Lung (tissue), 12 donors: ENCODE data around the gene LMF2. TPM values are rescaled to one million over a fixed set of nuclear protein-coding genes. Genes with fewer than 3 reads are reported as not detected.

ENCODE experiments used
- ATAC-seq: fragments of 200-7000 bp; cut with Tn5 transposase; one replicate; pipeline ENCODE4 v1.9.1; 2020; ENCODE audit warnings: moderate number of reproducible peaks; ENCODE audit not compliant: insufficient read depth, low FRiP score
- DNase-seq, 3 donors: peaks; one replicate each; pipeline ENCODE4 v3.0.0-alpha.2; 2013 to 2017
- H3K27ac ChIP-seq, 2 donors: one replicate each; pipeline ENCODE4 v1.5.1; 2013; ENCODE audit warnings: mild to moderate bottlenecking in 2 of 2, moderate library complexity in 2 of 2, control low read depth in 1 of 2, inconsistent platforms in 1 of 2, low read depth in 1 of 2, low read length in 1 of 2
- H3K27me3 ChIP-seq, 3 donors: one replicate each; pipeline ENCODE4 v1.5.1; 2013; ENCODE audit warnings: low read length in 2 of 3; ENCODE audit not compliant: control insufficient read depth in 3 of 3, insufficient read depth in 3 of 3
- H3K36me3 ChIP-seq, 4 donors: one replicate each; pipeline ENCODE4 v1.5.1; 2013; ENCODE audit warnings: low read length in 4 of 4, mild to moderate bottlenecking in 1 of 4, moderate library complexity in 1 of 4; ENCODE audit not compliant: control insufficient read depth in 4 of 4, insufficient read depth in 4 of 4
- H3K4me1 ChIP-seq, 5 donors: one replicate each; pipeline ENCODE4 v1.5.1; 2013; ENCODE audit warnings: low read length in 5 of 5, mild to moderate bottlenecking in 2 of 5, moderate library complexity in 1 of 5; ENCODE audit not compliant: control insufficient read depth in 5 of 5, insufficient read depth in 5 of 5
- H3K4me3 ChIP-seq: one replicate; pipeline ENCODE4 v1.5.1; 2013; ENCODE audit warnings: mild to moderate bottlenecking, control low read depth, moderate library complexity
- H3K9ac ChIP-seq, 2 donors: one replicate each; pipeline ENCODE4 v1.5.1; 2013; ENCODE audit warnings: low read length in 2 of 2, control low read depth in 1 of 2; ENCODE audit not compliant: insufficient read depth in 1 of 2
- H3K9me3 ChIP-seq, 4 donors: one replicate each; pipeline ENCODE4 v1.5.1; 2013; ENCODE audit warnings: low read length in 3 of 4, mild to moderate bottlenecking in 1 of 4, moderate library complexity in 1 of 4; ENCODE audit not compliant: control insufficient read depth in 4 of 4, insufficient read depth in 3 of 4
- WGBS, 2 donors: extraction: QIAGEN DNeasy Blood & Tissue Kit; methylation state at CpG; one replicate each; pipeline ENCODE4 v1.1.7; 2013; 5-methylcytosine and 5-hydroxymethylcytosine counted together
- polyA plus RNA-seq, 2 donors: library from polyadenylated mRNA; stranded (reverse); fragments of 200-250 nt; gene quantifications; one replicate each; pipeline ENCODE4 v1.2.1, GENCODE V29; 2013
- total RNA-seq, 2 donors: library from RNA; depleted of rRNA in 1 of 2; stranded (reverse); fragments of >200 nt in 1 of 2; gene quantifications; one replicate each; pipeline ENCODE4 v1.2.1, GENCODE V29; 2014 to 2021
- TF ChIP-seq, protein P1 (sequence below): IDR thresholded peaks from 2 replicates; pipeline ENCODE4 v1.5.1; 2012; ENCODE audit warnings: mild to moderate bottlenecking; ENCODE audit errors: control extremely low read depth, extremely low read depth
- donor health status: control.
- donor health status: control.
- donor health status: Bipolar disorder and iron deficiency.
- donor health status: healthy.
- donor health status: DM: yes; HTN: yes; CAD: no.

The LMF2 gene
- total and polyA plus RNA-seq, 4 donors, result 29.8 to 84.6 (median 50.4) TPM

DNA sequence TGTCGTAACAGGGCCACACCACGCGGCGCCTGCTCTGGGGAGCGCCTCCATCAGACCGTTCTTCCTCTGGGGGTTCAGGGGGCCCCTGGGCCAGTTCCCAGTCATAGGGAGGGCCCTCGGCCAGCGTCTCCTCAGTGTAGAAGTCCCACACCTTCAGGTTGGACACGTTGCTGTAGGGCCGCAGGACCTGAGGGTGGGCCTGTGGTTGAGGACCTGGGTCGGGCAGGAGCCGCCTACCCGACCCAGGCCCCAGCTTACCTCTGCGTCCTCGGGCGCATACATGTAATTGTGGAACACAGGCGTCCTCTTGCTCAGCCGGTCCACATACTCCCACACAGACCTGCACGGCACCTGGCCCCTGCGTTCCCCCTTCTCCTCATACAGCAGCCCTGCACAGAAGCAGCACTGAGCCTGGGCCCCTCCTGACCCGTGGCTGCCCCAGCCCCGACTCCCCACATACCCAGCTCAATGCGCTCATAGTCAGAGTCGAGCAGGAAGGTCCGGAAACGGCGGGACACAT lies 52.9 kb downstream of the LMF2 start:
- 92 to 95% methylated on average over 27 of the region's 27 CpGs for WGBS, 2 donors
- H3K9ac ChIP-seq, result no peak overlapping the region
- TF ChIP-seq, protein P1, sequence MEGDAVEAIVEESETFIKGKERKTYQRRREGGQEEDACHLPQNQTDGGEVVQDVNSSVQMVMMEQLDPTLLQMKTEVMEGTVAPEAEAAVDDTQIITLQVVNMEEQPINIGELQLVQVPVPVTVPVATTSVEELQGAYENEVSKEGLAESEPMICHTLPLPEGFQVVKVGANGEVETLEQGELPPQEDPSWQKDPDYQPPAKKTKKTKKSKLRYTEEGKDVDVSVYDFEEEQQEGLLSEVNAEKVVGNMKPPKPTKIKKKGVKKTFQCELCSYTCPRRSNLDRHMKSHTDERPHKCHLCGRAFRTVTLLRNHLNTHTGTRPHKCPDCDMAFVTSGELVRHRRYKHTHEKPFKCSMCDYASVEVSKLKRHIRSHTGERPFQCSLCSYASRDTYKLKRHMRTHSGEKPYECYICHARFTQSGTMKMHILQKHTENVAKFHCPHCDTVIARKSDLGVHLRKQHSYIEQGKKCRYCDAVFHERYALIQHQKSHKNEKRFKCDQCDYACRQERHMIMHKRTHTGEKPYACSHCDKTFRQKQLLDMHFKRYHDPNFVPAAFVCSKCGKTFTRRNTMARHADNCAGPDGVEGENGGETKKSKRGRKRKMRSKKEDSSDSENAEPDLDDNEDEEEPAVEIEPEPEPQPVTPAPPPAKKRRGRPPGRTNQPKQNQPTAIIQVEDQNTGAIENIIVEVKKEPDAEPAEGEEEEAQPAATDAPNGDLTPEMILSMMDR, result no peak
- H3K4me1 ChIP-seq, result peaks cover 0 to 4% (median 0%) of the 10 kb centered on the region in 5 donors
- DNase-seq, result no peak
- H3K27ac ChIP-seq, result no peak overlapping the region
- H3K36me3 ChIP-seq, result peaks cover under 1 to 64% (median 26%) of the 10 kb centered on the region in 4 donors
- H3K27me3 ChIP-seq, result no peaks in the 10 kb centered on the region
- ATAC-seq, result no peak
- peaks cover 0 to 2% (median 0%) of the 10 kb centered on the region in 4 donors for H3K9me3 ChIP-seq
- no peak overlapping the region for H3K4me3 ChIP-seq

Other genes with a start within 250 kb of the LMF2 start
- gene MAPK12, start 246.0 kb downstream of the LMF2 start, total RNA-seq, result 10 to 100 TPM; 10.4 to 11.5 TPM
- 10 to 100 TPM; 12.2 to 13.1 TPM for gene MAPK12, start 246.0 kb downstream of the LMF2 start, polyA plus RNA-seq
- gene MAPK11, start 237.3 kb downstream of the LMF2 start, total RNA-seq, result 10 to 100 TPM in 1 of 2 donors, 1 to 10 TPM in 1; 8.3 to 15.3 TPM
- 10 to 100 TPM in 1 of 2 donors, 1 to 10 TPM in 1; 9.9 to 13.9 TPM for gene MAPK11, start 237.3 kb downstream of the LMF2 start, polyA plus RNA-seq
- 100 to 1,000 TPM; 212 to 310 TPM for gene PLXNB2, start 200.1 kb downstream of the LMF2 start, total RNA-seq
- gene PLXNB2, start 200.1 kb downstream of the LMF2 start, polyA plus RNA-seq, result 100 to 1,000 TPM; 123 to 134 TPM
- gene DENND6B, start 180.7 kb downstream of the LMF2 start, total RNA-seq, result 10 to 100 TPM; 10.5 to 26.0 TPM
- 10 to 100 TPM in 1 of 2 donors, 1 to 10 TPM in 1; 8.0 to 14.7 TPM for gene DENND6B, start 180.7 kb downstream of the LMF2 start, polyA plus RNA-seq
- gene PPP6R2, start 164.4 kb downstream of the LMF2 start, total RNA-seq, result 10 to 100 TPM; 48.1 to 70.0 TPM
- gene PPP6R2, start 164.4 kb downstream of the LMF2 start, polyA plus RNA-seq, result 10 to 100 TPM; 35.2 to 45.1 TPM
- gene SBF1, start 32.7 kb downstream of the LMF2 start, total RNA-seq, result 10 to 100 TPM; 30.1 to 76.9 TPM
- gene SBF1, start 32.7 kb downstream of the LMF2 start, polyA plus RNA-seq, result 10 to 100 TPM; 34.2 to 34.3 TPM
- 1 to 10 TPM in 1 of 2 donors, under 1 TPM in 1; 0.74 to 5.7 TPM for gene ADM2, start 26.2 kb downstream of the LMF2 start, total RNA-seq
- gene ADM2, start 26.2 kb downstream of the LMF2 start, polyA plus RNA-seq, result 1 to 10 TPM; 2.2 to 3.1 TPM
- not detected for gene MIOX, start 20.8 kb downstream of the LMF2 start, total RNA-seq
- under 1 TPM in 1 of 2 donors, not detected in 1; 0.08 TPM for gene MIOX, start 20.8 kb downstream of the LMF2 start, polyA plus RNA-seq
- gene NCAPH2, start 522 bp upstream of the LMF2 start, total RNA-seq, result 10 to 100 TPM; 30.2 to 56.3 TPM
- 10 to 100 TPM; 27.8 to 64.4 TPM for gene NCAPH2, start 522 bp upstream of the LMF2 start, polyA plus RNA-seq
- 1 to 10 TPM in 1 of 2 donors, under 1 TPM in 1; 0.37 to 9.1 TPM for gene SCO2, start 17.9 kb upstream of the LMF2 start, total RNA-seq
- gene SCO2, start 17.9 kb upstream of the LMF2 start, polyA plus RNA-seq, result 1 to 10 TPM; 3.0 to 9.3 TPM
- 100 to 1,000 TPM in 1 of 2 donors, 10 to 100 TPM in 1; 52.7 to 367 TPM for gene TYMP, start 22.3 kb upstream of the LMF2 start, total RNA-seq
- gene TYMP, start 22.3 kb upstream of the LMF2 start, polyA plus RNA-seq, result 100 to 1,000 TPM in 1 of 2 donors, 10 to 100 TPM in 1; 99.2 to 641 TPM
- 1 to 10 TPM in 1 of 2 donors, under 1 TPM in 1; 0.85 to 1.0 TPM for gene KLHDC7B, start 38.2 kb upstream of the LMF2 start, total RNA-seq
- 1 to 10 TPM in 1 of 2 donors, under 1 TPM in 1; 0.39 to 1.6 TPM for gene KLHDC7B, start 38.2 kb upstream of the LMF2 start, polyA plus RNA-seq
- not detected for gene SYCE3, start 55.2 kb upstream of the LMF2 start, total RNA-seq
- 1 to 10 TPM; 1.1 to 1.7 TPM for gene SYCE3, start 55.2 kb upstream of the LMF2 start, polyA plus RNA-seq
- gene CPT1B, start 70.7 kb upstream of the LMF2 start, total RNA-seq, result 10 to 100 TPM in 1 of 2 donors, 1 to 10 TPM in 1; 5.7 to 21.2 TPM
- 10 to 100 TPM; 11.8 to 14.5 TPM for gene CPT1B, start 70.7 kb upstream of the LMF2 start, polyA plus RNA-seq
- 10 to 100 TPM; 59.4 to 87.3 TPM for gene CHKB, start 75.1 kb upstream of the LMF2 start, total RNA-seq
- gene CHKB, start 75.1 kb upstream of the LMF2 start, polyA plus RNA-seq, result 100 to 1,000 TPM in 1 of 2 donors, 10 to 100 TPM in 1; 62.4 to 142 TPM
- 1 to 10 TPM; 1.2 to 2.7 TPM for gene MAPK8IP2, start 93.1 kb upstream of the LMF2 start, total RNA-seq
- gene MAPK8IP2, start 93.1 kb upstream of the LMF2 start, polyA plus RNA-seq, result 1 to 10 TPM in 1 of 2 donors, under 1 TPM in 1; 0.91 to 1.1 TPM
- gene ARSA, start 120.5 kb upstream of the LMF2 start, total RNA-seq, result 10 to 100 TPM; 21.2 to 57.7 TPM
- 10 to 100 TPM; 34.7 to 46.3 TPM for gene ARSA, start 120.5 kb upstream of the LMF2 start, polyA plus RNA-seq
- gene SHANK3, start 165.1 kb upstream of the LMF2 start, total RNA-seq, result 10 to 100 TPM; 17.1 to 44.0 TPM
- 10 to 100 TPM; 15.5 to 28.5 TPM for gene SHANK3, start 165.1 kb upstream of the LMF2 start, polyA plus RNA-seq
- gene ACR, start 230.5 kb upstream of the LMF2 start, total RNA-seq, result 1 to 10 TPM in 1 of 2 donors, under 1 TPM in 1; 0.26 to 1.1 TPM
- gene ACR, start 230.5 kb upstream of the LMF2 start, polyA plus RNA-seq, result 1 to 10 TPM in 1 of 2 donors, under 1 TPM in 1; 0.44 to 3.3 TPM